NT2/D1 (cell line): ENCODE data around the gene ZNF570.

ENCODE experiments used
- SUZ12 ChIP-seq: IDR thresholded peaks from 2 replicates; pipeline ENCODE4 v1.6.1; 2011; ENCODE audit not compliant: insufficient read length, insufficient read depth; ENCODE audit errors: extremely low read depth
- YY1 ChIP-seq: IDR thresholded peaks from 2 replicates; pipeline ENCODE4 v1.6.1; 2011; ENCODE audit not compliant: insufficient read length, insufficient read depth
- ZNF274 ChIP-seq: IDR thresholded peaks from 2 replicates; pipeline ENCODE4 v1.6.1; 2011; ENCODE audit warnings: mild to moderate bottlenecking, low read depth, low read length

DNA sequence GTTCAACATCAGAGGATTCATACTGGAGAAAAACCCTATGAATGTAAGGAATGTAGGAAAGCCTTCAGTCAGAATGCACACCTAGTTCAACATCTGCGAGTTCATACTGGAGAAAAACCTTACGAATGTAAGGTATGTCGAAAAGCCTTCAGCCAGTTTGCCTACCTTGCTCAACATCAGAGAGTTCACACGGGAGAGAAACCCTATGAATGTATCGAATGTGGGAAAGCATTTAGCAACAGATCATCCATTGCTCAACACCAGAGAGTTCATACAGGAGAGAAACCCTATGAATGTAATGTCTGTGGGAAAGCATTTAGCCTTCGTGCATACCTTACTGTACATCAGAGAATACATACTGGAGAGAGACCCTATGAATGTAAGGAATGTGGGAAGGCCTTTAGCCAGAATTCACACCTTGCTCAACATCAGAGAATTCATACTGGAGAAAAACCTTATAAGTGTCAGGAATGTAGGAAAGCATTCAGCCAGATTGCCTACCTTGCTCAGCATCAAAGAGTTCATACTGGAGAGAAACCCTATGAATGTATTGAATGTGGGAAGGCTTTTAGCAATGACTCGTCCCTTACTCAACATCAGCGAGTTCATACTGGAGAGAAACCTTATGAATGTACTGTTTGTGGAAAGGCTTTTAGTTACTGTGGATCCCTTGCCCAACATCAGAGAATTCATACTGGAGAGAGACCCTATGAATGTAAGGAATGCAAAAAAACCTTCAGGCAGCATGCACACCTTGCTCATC lies 15.4 kb downstream of the ZNF570 start:
- TF ChIP-seq SUZ12 (no peak), ZNF274 (peak; percentile 93), YY1 (no peak)
